ENCODE results near the gene OLIG2.

- TF ChIP-seq CTCF (conservative IDR thresholded peaks at IDR 0.05; ENCODE audit: low read length) (no peak), EZH2phosphoT487 (IDR thresholded peaks at IDR 0.05; ENCODE audit: borderline replicate concordance) (no peak)
Observed at GRCh38 chr21:33021667-33022066, 4.1 kb upstream of the OLIG2 start.
